Peyer's patch (tissue), 4 donors: Measurements from ENCODE around the gene MGAT5B.

Source experiments
- CTCF ChIP-seq, 6 experiments: fragments of 450-650 bp in 4 of 6; fragments of 200-600 bp in 2 of 6; sonication (generic) in 1 of 6; IDR thresholded peaks; one replicate each; pipeline ENCODE4 v1.5.1; 2017 to 2019; ENCODE audit warnings: antibody characterized with exemption in 6 of 6, mild to moderate bottlenecking in 3 of 6, moderate library complexity in 1 of 6
- POLR2A ChIP-seq, 2 donors: fragments of 450-650 bp; IDR thresholded peaks; one replicate each; pipeline ENCODE4 v1.5.1; 2017; ENCODE audit warnings: antibody characterized with exemption in 2 of 2, mild to moderate bottlenecking in 2 of 2, moderate library complexity in 2 of 2

- TF ChIP-seq CTCF (IDR thresholded peaks at IDR 0.05) (no peak), POLR2A (IDR thresholded peaks at IDR 0.05) (no peak)
Observed at GRCh38 chr17:76843703-76844484, 24.3 kb upstream of the MGAT5B start.
